ENCODE results near the gene CPNE7. TPM values are rescaled to one million over a fixed set of nuclear protein-coding genes. Genes with fewer than 3 reads are reported as not detected.

The CPNE7 gene
- total and polyA plus RNA-seq, 2 donors = 9.6 to 12.8 TPM

DNA sequence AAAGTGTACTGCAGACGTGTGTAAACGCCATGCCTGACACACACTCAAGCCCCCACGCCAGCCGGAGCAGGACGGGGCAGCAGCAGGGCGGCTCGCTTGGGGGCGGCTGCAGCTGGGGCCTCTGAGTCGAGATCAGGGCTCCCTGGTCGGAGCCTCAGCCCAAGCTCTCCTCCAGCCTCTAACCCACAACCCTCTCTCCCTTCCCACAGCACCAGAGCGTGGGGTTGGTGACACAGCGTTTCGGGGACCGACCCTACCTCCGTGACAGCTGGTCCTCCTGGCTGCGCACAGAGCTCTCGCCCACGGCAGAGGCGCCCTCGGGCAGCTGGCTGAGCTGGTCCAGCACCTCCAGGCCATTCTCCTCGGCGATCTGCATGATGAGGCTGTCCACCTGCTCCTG, 70.7 kb downstream of the CPNE7 start:
- H3K27me3 ChIP-seq (ENCODE audit: control insufficient read depth in 2 of 2, insufficient read depth in 1 of 2, low read length in 1 of 2) = no peaks in the 10 kb centered on the region
- no peak overlapping the region for H3K4me3 ChIP-seq (ENCODE audit: low read length in 2 of 2)
- H3K9me3 ChIP-seq (ENCODE audit: control insufficient read depth in 2 of 2, insufficient read depth in 1 of 2, low read length in 1 of 2) = peaks cover 0 to 6% of the 10 kb centered on the region in 2 donors
- WGBS = 99% methylated on average over 22 of the region's 22 CpGs
- no peak for DNase-seq (ENCODE audit: low read depth in 6 of 9, low spot score in 9 of 9)
- H3K4me1 ChIP-seq (ENCODE audit: control insufficient read depth in 2 of 2, insufficient read depth in 2 of 2, low read length in 2 of 2) = peaks cover 0 to under 1% of the 10 kb centered on the region in 2 donors
- H3K27ac ChIP-seq (ENCODE audit: low read depth in 1 of 2, low read length in 1 of 2) = no peak overlapping the region
- H3K36me3 ChIP-seq (ENCODE audit: control insufficient read depth in 2 of 2, insufficient read depth in 2 of 2, low read length in 1 of 2) = peaks cover 51 to 57% of the 10 kb centered on the region in 2 donors

Other genes starting within 250 kb of the CPNE7 start
- gene ANKRD11, start 85.2 kb upstream of the CPNE7 start, total RNA-seq = 24.8 TPM
- 79.5 TPM for gene ANKRD11, start 85.2 kb upstream of the CPNE7 start, polyA plus RNA-seq
- gene SPG7, start 67.4 kb upstream of the CPNE7 start, total RNA-seq = 51.9 TPM
- gene SPG7, start 67.4 kb upstream of the CPNE7 start, polyA plus RNA-seq = 164 TPM
- 4,686 TPM for gene RPL13, start 15.1 kb upstream of the CPNE7 start, total RNA-seq
- 5,597 TPM for gene RPL13, start 15.1 kb upstream of the CPNE7 start, polyA plus RNA-seq
- gene DPEP1, start 37.9 kb downstream of the CPNE7 start, total RNA-seq = 1.7 TPM
- gene DPEP1, start 37.9 kb downstream of the CPNE7 start, polyA plus RNA-seq = 2.9 TPM
- gene CHMP1A, start 82.0 kb downstream of the CPNE7 start, total RNA-seq = 40.8 TPM
- gene CHMP1A, start 82.0 kb downstream of the CPNE7 start, polyA plus RNA-seq = 70.8 TPM
- gene SPATA33, start 82.1 kb downstream of the CPNE7 start, total RNA-seq = 4.7 TPM
- gene SPATA33, start 82.1 kb downstream of the CPNE7 start, polyA plus RNA-seq = 8.1 TPM
- gene CDK10, start 110.9 kb downstream of the CPNE7 start, total RNA-seq = 38.3 TPM
- gene CDK10, start 110.9 kb downstream of the CPNE7 start, polyA plus RNA-seq = 124 TPM
- gene SPATA2L, start 125.9 kb downstream of the CPNE7 start, total RNA-seq = 6.8 TPM
- 9.1 TPM for gene SPATA2L, start 125.9 kb downstream of the CPNE7 start, polyA plus RNA-seq
- gene VPS9D1, start 145.1 kb downstream of the CPNE7 start, total RNA-seq = 2.1 TPM
- 25.1 TPM for gene VPS9D1, start 145.1 kb downstream of the CPNE7 start, polyA plus RNA-seq
- 35.6 TPM for gene ZNF276, start 145.8 kb downstream of the CPNE7 start, total RNA-seq
- 55.0 TPM for gene ZNF276, start 145.8 kb downstream of the CPNE7 start, polyA plus RNA-seq
- 14.1 TPM for gene FANCA, start 240.9 kb downstream of the CPNE7 start, total RNA-seq
- gene FANCA, start 240.9 kb downstream of the CPNE7 start, polyA plus RNA-seq = 11.1 TPM